Renal pelvis (tissue), 12 donors: ENCODE results near the gene MLPH. TPM values are rescaled to one million over a fixed set of nuclear protein-coding genes. Genes with fewer than 3 reads are reported as not detected.
A peak's percentile ranks its signal among the peaks of the same experiment; 100 is the strongest.

Source experiments
- DNase-seq: peaks from one replicate; pipeline ENCODE4 v3.0.0-alpha.2; 2013
- long read RNA-seq, 16 experiments: transcript quantifications; one replicate each; lab custom pipeline, GENCODE V29; 2026
- polyA plus RNA-seq, 3 donors: library from polyadenylated mRNA; unstranded; fragments of 120-200 nt; gene quantifications; one replicate each; pipeline ENCODE4 v1.2.1, GENCODE V29; 2013; ENCODE audit not compliant: insufficient read length in 3 of 3

Gene MLPH
- 1 to 10 TPM; 2.1 to 5.8 (median 5.1) TPM for polyA plus RNA-seq
- long read RNA-seq, donor 1: 0 reads
- long read RNA-seq, donor 2, partial matches to known transcripts: 0 of 1 reads
- long read RNA-seq, donor 2, other reads (novel, unspliced or antisense): 0 of 1 reads
- long read RNA-seq, donor 3: 0 reads
- long read RNA-seq, donor 4: 0 reads
- long read RNA-seq, donor 5: 0 reads
- long read RNA-seq, donor 6: 0 reads
- long read RNA-seq, donor 7, partial matches to known transcripts: 0 of 1 reads
- long read RNA-seq, donor 7, other reads (novel, unspliced or antisense): 0 of 1 reads
- long read RNA-seq, donor 8: 0 reads
- long read RNA-seq, donor 9: 0 reads
- long read RNA-seq, donor 10, partial matches to known transcripts: 0 of 1 reads
- long read RNA-seq, donor 10, other reads (novel, unspliced or antisense): 0 of 1 reads
- long read RNA-seq, donor 11: 0 reads
- long read RNA-seq, donor 12, partial matches to known transcripts: 0 of 1 reads
- long read RNA-seq, donor 12, other reads (novel, unspliced or antisense): 0 of 1 reads
- long read RNA-seq, donor 13: 0 reads
- long read RNA-seq, donor 14: 0 reads
- long read RNA-seq, donor 15, partial matches to known transcripts: 7 of 16 reads
- long read RNA-seq, donor 15, other reads (novel, unspliced or antisense): 0 of 16 reads
- long read RNA-seq, donor 16, partial matches to known transcripts: 0 of 2 reads
- long read RNA-seq, donor 16, other reads (novel, unspliced or antisense): 0 of 2 reads

GRCh38 chr2:237486819-237487448, at the start of gene MLPH:
TSS of gene MLPH (plus strand) at chr2:237487251. CDS start at chr2:237493427, 6,176 bp downstream.
- DNase-seq: no peak

GRCh38 chr2:237437566-237437965, 49.5 kb upstream of the MLPH start:
- no peak for DNase-seq

- no peak for DNase-seq
These were observed 48.7 kb upstream of the MLPH start for GRCh38 chr2:237438080-237438940.

GRCh38 chr2:237440819-237441281, 46.2 kb upstream of the MLPH start:
- no peak for DNase-seq

- DNase-seq: no peak
These were observed 45.3 kb upstream of the MLPH start for GRCh38 chr2:237441605-237442274.

- DNase-seq: no peak
These were observed 43.0 kb upstream of the MLPH start for GRCh38 chr2:237444071-237444470.

- no peak for DNase-seq
These were observed 41.3 kb upstream of the MLPH start for GRCh38 chr2:237445611-237446337.

- peak; percentile 49 for DNase-seq
These were observed 40.7 kb upstream of the MLPH start for GRCh38 chr2:237446338-237446665.

- DNase-seq: no peak
These were observed 39.6 kb upstream of the MLPH start for GRCh38 chr2:237447496-237447895.

GRCh38 chr2:237448171-237448570, 38.9 kb upstream of the MLPH start:
- DNase-seq: no peak

GRCh38 chr2:237448626-237449025, 38.4 kb upstream of the MLPH start:
- no peak for DNase-seq

- peak; percentile 49 for DNase-seq
These were observed 37.7 kb upstream of the MLPH start for GRCh38 chr2:237449193-237449881.

- no peak for DNase-seq
These were observed 36.9 kb upstream of the MLPH start for GRCh38 chr2:237450108-237450507.

GRCh38 chr2:237450583-237450982, 36.5 kb upstream of the MLPH start:
- no peak for DNase-seq

- DNase-seq: peak; percentile 91
These were observed 35.2 kb upstream of the MLPH start for GRCh38 chr2:237451643-237452469.

GRCh38 chr2:237452861-237453260, 34.2 kb upstream of the MLPH start:
- DNase-seq: no peak

- no peak for DNase-seq
These were observed 33.4 kb upstream of the MLPH start for GRCh38 chr2:237453671-237454070.

GRCh38 chr2:237455764-237456163, 31.3 kb upstream of the MLPH start:
- no peak for DNase-seq
